Activated CD8-positive, alpha-beta T cell treated with anti-CD3 and anti-CD28 coated beads for 36 hours (primary cell): Measurements from ENCODE around the gene SCUBE2. TPM values are rescaled to one million over a fixed set of nuclear protein-coding genes. Genes with fewer than 3 reads are reported as not detected.

Experiments
- ATAC-seq: fragments of 200-7000 bp; cut with Tn5 transposase; one replicate; pipeline ENCODE4 v1.10.0; 2021; ENCODE audit warnings: mild to moderate bottlenecking, moderate library complexity
- CTCF ChIA-PET: fragments of 350-600 bp; sonication (Branson Sonifier 250); formaldehyde crosslinking; loops from one replicate; lab custom pipeline; 2021; ENCODE audit warnings: antibody characterized with exemption; lab: Charles Lee
- POLR2A ChIA-PET: fragments of 350-600 bp; sonication (Branson Sonifier 250); formaldehyde crosslinking; loops from one replicate; lab custom pipeline; 2021; ENCODE audit warnings: antibody characterized with exemption; lab: Charles Lee
- DNase-seq: peaks from one replicate; pipeline ENCODE4 v3.0.0-alpha.2; 2020
- H3K27ac Mint-ChIP-seq: one replicate; pipeline ENCODE4 v1.8.0; 2021; ENCODE audit warnings: mild to moderate bottlenecking, mixed read lengths
- H3K27me3 Mint-ChIP-seq: one replicate; pipeline ENCODE4 v1.8.0; 2021; ENCODE audit warnings: mixed read lengths
- H3K36me3 Mint-ChIP-seq: one replicate; pipeline ENCODE4 v1.8.0; 2021; ENCODE audit warnings: low read depth, mixed read lengths
- H3K4me1 Mint-ChIP-seq: one replicate; pipeline ENCODE4 v1.8.0; 2021; ENCODE audit warnings: low read depth, mixed read lengths
- H3K4me3 Mint-ChIP-seq: one replicate; pipeline ENCODE4 v1.8.0; 2021; ENCODE audit warnings: mild to moderate bottlenecking, moderate library complexity, mixed read lengths
- H3K9me3 Mint-ChIP-seq: one replicate; pipeline ENCODE4 v1.8.0; 2021; ENCODE audit warnings: mixed read lengths
- intact Hi-C: fragments of 100-400 bp; cut with micrococcal nuclease; formaldehyde crosslinking; loops from one replicate; pipeline ENCODE4 v1.10.0; 2022
- total RNA-seq, 2 experiments: library from RNA; stranded (reverse); gene quantifications; one replicate each; pipeline ENCODE4 v1.2.3, GENCODE V29; 2021
- TF ChIP-seq, protein P1 (sequence below): fragments of 200-600 bp; IDR thresholded peaks from one replicate; pipeline ENCODE4 v1.8.0; 2022; ENCODE audit warnings: antibody characterized with exemption, mild to moderate bottlenecking

The SCUBE2 gene
- total RNA-seq, 2 experiments from 2014 or later = not detected

DNA sequence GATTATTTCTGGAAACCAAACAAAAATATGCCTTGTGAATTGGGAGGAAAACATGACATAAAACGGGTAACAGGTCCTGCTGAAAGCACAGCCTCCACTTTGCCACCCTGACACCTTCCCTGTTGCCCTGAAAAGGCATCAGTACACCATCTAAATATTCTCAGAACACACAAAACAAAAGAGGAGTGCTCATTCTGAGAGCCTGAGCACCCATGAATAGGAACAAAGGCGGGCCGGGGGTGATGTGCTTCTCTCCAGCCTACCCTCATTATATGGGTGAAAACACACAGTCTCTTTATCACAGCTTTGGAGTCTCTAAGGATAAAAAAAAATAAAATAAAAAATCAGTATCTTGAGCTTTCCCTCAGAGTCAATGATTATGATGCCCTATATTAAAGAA, 19.7 kb downstream of the SCUBE2 start:
- Mint-ChIP-seq H3K4me1 (no peaks in the 10 kb centered on the region), H3K4me3 (no peak overlapping the region), H3K27ac (no peak overlapping the region), H3K9me3 (no peaks in the 10 kb centered on the region), H3K27me3 (peaks cover 11% of the 10 kb centered on the region), H3K36me3 (no peaks in the 10 kb centered on the region)
- intact Hi-C loops = no loop called here
- DNase-seq (no peak), ATAC-seq (no peak)
- ChIA-PET POLR2A (interaction anchor here (0.6 kb wide), 1 partner anchor 43 kb away, joined by 3 read pairs; no protein-coding TSS in a partner anchor), CTCF (interaction anchor here (1.8 to 2.0 kb wide), 2 partner anchors 10 to 55 kb away, joined by 8 to 10 read pairs; no protein-coding TSS in a partner anchor)
- TF ChIP-seq, protein P1, sequence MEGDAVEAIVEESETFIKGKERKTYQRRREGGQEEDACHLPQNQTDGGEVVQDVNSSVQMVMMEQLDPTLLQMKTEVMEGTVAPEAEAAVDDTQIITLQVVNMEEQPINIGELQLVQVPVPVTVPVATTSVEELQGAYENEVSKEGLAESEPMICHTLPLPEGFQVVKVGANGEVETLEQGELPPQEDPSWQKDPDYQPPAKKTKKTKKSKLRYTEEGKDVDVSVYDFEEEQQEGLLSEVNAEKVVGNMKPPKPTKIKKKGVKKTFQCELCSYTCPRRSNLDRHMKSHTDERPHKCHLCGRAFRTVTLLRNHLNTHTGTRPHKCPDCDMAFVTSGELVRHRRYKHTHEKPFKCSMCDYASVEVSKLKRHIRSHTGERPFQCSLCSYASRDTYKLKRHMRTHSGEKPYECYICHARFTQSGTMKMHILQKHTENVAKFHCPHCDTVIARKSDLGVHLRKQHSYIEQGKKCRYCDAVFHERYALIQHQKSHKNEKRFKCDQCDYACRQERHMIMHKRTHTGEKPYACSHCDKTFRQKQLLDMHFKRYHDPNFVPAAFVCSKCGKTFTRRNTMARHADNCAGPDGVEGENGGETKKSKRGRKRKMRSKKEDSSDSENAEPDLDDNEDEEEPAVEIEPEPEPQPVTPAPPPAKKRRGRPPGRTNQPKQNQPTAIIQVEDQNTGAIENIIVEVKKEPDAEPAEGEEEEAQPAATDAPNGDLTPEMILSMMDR = no peak

DNA sequence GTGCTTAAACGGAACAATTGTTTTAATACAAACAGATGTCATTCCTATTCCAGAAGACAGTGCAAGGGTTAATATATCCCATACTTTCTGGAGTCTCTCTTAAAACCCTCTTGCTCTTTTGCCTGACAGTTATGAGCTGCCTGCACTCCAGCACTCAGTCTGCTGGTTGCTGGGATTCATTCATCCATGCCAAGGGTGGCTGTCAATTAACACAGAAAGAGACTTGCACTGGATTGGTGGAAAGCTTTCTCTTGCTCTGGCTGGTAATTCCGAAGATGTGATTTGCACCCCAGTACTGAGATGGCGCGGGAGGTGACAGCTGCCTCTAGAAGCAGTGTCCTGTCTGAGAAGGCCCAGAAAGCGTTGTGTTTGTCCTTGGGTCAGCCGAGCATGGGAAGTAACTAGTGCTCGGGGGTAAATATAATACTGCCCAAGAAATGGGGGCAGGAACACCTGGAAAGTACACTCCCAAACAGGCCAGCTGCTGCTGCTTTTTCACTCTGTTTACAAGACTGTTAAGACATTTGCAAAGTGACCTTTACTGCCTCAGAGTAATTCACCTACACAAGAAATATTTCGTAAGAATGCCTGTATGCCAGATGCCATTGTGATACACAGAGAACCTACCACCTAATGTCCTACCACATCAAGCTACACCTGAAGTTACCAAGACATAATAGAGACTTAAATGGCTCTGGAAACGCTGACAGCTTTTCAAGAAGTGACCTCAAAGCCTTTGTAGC, 20.5 kb downstream of the SCUBE2 start:
- Mint-ChIP-seq H3K4me3 (no peak overlapping the region), H3K9me3 (no peaks in the 10 kb centered on the region), H3K4me1 (no peaks in the 10 kb centered on the region), H3K36me3 (no peaks in the 10 kb centered on the region), H3K27me3 (peaks cover 11% of the 10 kb centered on the region), H3K27ac (no peak overlapping the region)
- no peak for DNase-seq
- ATAC-seq = no peak
- intact Hi-C loops = no loop called here
- ChIA-PET CTCF (interaction anchor here (1.8 to 2.0 kb wide), 2 partner anchors 10 to 55 kb away, joined by 8 to 10 read pairs; no protein-coding TSS in a partner anchor), POLR2A (interaction anchor here (0.6 kb wide), 1 partner anchor 44 kb away, joined by 3 read pairs; no protein-coding TSS in a partner anchor)
- TF ChIP-seq, protein P1 = no peak

DNA sequence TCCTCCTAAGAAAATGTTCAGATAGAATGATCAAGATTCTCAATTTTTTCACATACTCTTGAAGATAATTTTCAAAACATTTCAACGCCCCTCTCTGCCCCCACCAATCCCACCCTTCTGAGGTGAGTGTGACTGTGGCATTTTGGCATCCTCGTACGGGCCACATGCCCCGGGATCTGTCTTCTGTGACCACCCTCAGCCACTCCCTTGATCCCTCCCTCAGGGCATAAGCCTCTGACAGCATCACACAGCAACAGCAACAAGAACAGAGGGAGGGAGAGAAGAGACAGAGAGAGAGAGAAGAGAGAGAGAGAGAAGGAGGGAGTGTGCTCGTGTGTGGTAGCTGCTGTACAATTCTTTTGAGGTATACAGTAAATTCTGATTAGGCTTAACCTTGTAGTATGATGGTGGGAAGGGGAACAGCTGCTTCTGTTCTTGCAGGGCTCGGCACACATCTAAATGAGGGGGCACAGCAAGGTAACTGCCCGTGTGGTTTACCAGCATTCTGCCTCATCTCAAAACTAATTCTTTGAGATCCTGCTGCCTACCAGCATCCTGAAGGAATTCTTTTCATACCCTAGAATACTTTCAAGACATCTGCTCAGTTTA, 21.4 kb downstream of the SCUBE2 start:
- Mint-ChIP-seq H3K4me3 (no peak overlapping the region), H3K9me3 (no peaks in the 10 kb centered on the region), H3K27ac (no peak overlapping the region), H3K27me3 (peaks cover 9% of the 10 kb centered on the region), H3K36me3 (no peaks in the 10 kb centered on the region), H3K4me1 (no peaks in the 10 kb centered on the region)
- CTCF ChIA-PET = interaction anchor here (2.1 kb wide), 1 partner anchor 54 kb away, joined by 4 read pairs; no protein-coding TSS in a partner anchor
- ATAC-seq (no peak), DNase-seq (no peak)
- POLR2A ChIA-PET = no interaction called here
- TF ChIP-seq, protein P1 = no peak
- intact Hi-C loops = no loop called here

DNA sequence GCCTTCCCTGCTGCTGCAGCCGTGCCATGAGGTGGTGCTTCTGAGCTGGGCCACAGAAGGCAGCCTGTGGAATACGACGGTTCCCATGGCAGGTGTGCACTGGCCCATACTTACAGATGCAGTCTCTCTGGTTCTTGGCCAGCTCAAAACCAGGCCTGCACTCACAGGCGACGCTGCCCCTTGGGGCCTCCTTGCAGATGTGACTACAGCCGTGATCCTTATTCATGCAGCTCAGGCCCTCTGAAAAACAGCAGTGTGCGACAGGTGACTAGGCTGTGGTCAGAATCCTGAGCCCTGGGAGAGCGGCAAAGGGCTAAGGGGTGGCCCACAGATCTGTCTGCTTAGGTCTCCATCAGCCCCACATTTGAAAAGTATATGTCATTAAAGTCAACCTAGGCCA, 22.1 kb downstream of the SCUBE2 start:
- intact Hi-C loops = no loop called here
- no peak overlapping the region for H3K27ac Mint-ChIP-seq
- no peaks in the 10 kb centered on the region for H3K4me1 Mint-ChIP-seq
- DNase-seq (no peak), ATAC-seq (no peak)
- no peak overlapping the region for H3K4me3 Mint-ChIP-seq
- ChIA-PET CTCF (interaction anchor here (1.2 to 2.1 kb wide), 2 partner anchors 53 to 69 kb away, joined by 4 to 6 read pairs; no protein-coding TSS in a partner anchor), POLR2A (no interaction called here)
- TF ChIP-seq, protein P1 = no peak
- H3K36me3 Mint-ChIP-seq = no peaks in the 10 kb centered on the region
- H3K27me3 Mint-ChIP-seq = peaks cover 9% of the 10 kb centered on the region
- H3K9me3 Mint-ChIP-seq = no peaks in the 10 kb centered on the region

DNA sequence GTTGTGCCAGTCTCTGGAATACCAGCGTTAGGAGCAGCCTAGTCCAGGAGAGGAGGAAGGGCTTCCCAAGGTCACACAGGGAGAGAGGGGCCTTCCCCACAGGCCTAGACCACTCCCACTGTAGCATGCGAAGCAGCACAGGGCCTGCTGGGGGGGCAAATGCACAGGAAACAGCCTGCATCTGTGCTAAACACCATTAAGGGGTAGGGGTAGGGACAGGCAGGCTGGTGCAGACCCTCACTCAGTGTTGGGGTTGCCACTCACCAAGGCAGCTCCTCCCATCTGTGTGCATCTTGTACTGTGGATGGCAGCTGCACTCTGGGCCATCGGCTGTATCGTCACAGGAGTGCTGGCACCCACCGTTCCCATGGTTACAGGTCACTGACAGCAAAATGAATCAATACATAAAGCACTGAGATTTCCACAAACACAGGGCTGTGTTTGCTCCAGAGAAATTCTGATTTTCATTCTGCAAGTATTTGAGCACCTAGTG, 24.9 kb downstream of the SCUBE2 start:
- POLR2A ChIA-PET = no interaction called here
- Mint-ChIP-seq H3K36me3 (no peaks in the 10 kb centered on the region), H3K4me1 (no peaks in the 10 kb centered on the region), H3K27me3 (peaks cover 10% of the 10 kb centered on the region), H3K27ac (no peak overlapping the region), H3K4me3 (no peak overlapping the region), H3K9me3 (no peaks in the 10 kb centered on the region)
- DNase-seq = no peak
- intact Hi-C loops = no loop called here
- ATAC-seq = no peak
- CTCF ChIA-PET = interaction anchor here (0.6 kb wide), 1 partner anchor 51 kb away, joined by 3 read pairs; no protein-coding TSS in a partner anchor
- TF ChIP-seq, protein P1 = no peak
